ENCODE data around the gene DUSP5. TPM values are rescaled to one million over a fixed set of nuclear protein-coding genes. Genes with fewer than 3 reads are reported as not detected.

Gene DUSP5
- total RNA-seq, 1 donor = 64.2 TPM

DNA sequence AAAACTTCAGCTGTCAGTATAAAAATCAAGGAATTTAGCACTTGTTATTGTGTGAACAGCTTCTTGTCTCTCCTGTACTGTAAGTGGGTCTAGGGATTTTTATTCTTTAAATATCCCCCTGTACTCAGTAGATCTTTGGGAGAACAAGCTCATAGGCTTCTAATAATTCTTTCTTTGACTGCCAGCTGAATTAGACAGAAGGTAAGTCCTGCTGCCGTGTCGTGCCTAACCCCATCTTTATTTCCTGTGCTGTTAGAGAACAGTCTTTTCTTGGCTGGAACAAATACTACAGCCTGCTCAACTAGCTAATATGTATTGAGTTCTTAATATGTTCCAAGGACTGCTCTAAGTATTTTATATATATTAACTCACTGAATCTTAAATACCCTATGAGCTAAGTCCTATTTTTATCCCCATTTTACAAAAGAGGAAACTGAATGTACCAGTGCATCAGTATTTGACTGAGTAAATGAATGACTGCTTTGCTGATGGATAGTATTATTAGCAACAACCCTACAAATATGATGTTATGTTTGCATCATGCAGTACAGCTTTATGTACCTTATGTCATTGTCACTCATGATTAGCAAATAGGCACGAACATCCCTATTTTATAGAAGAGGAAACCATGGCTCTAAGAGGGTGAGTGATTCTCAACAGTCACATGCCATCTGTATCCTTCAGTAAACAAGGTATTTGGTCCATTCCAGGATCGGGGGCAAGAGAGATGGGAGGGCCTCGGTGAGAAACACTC, 5.5 kb upstream of the DUSP5 start:
- no peak overlapping the region for H3K4me3 ChIP-seq (ENCODE audit: low read length)
- H3K4me1 ChIP-seq (ENCODE audit: insufficient read depth, low read length) = peaks cover 16% of the 10 kb centered on the region
- H3K9me3 ChIP-seq (ENCODE audit: low read depth, low read length) = no peaks in the 10 kb centered on the region
- peaks cover 16% of the 10 kb centered on the region for H3K27me3 ChIP-seq (ENCODE audit: insufficient read depth, low read length)

GRCh38 chr10:110493832-110494426, 3.8 kb upstream of the DUSP5 start:
- peaks cover 24% of the 10 kb centered on the region for H3K4me1 ChIP-seq (ENCODE audit: insufficient read depth, low read length)
- no peaks in the 10 kb centered on the region for H3K9me3 ChIP-seq (ENCODE audit: low read depth, low read length)
- H3K4me3 ChIP-seq (ENCODE audit: low read length) = no peak overlapping the region
- peaks cover 15% of the 10 kb centered on the region for H3K27me3 ChIP-seq (ENCODE audit: insufficient read depth, low read length)

GRCh38 chr10:110494532-110494931, 3.2 kb upstream of the DUSP5 start:
- H3K4me3 ChIP-seq (ENCODE audit: low read length) = no peak overlapping the region
- H3K9me3 ChIP-seq (ENCODE audit: low read depth, low read length) = no peaks in the 10 kb centered on the region
- peaks cover 30% of the 10 kb centered on the region for H3K4me1 ChIP-seq (ENCODE audit: insufficient read depth, low read length)

DNA sequence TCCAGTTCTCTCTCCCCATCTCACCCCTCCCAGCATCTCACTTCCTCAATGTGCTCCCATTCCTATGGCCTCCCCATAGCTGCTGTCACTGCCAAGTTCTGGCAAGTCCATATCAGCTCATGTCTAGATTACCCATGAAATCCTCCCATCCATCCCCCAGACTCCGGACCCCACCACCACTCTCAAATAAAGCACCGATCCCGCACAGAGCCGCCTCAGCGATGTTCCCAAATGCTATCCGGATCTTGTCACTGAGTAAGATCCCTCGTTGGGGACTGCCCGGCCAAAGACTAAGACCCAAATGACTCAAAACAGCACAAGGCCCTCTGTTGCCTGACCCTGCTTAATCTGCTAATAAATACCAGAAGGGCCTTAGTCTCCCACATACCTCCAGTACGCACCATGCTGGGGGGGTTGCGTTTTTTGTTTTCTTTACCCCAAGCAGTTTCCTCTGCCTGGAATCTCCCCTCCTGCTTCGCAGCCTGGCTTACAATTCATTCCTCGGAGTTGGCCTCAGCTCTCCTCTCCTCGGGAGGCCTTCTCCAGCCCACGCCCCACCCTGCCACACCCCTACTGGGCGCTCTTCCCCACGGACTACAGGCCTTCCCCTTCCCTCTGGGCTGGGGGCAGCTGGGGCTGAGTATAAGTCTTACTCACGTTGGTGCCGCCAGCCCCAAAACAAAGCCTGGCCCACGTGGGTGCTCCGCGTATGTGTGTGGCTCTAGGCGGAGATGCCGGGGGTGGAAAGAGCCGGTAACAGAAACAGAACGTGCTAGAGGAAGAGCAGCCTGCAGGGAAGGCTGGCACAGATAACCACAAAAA, 1.8 kb upstream of the DUSP5 start:
- Histone ChIP-seq H3K9me3 (ENCODE audit: low read depth, low read length) (no peaks in the 10 kb centered on the region), H3K4me1 (ENCODE audit: insufficient read depth, low read length) (peaks cover 39% of the 10 kb centered on the region), H3K4me3 (ENCODE audit: low read length) (no peak overlapping the region), H3K27me3 (ENCODE audit: insufficient read depth, low read length) (peaks cover 23% of the 10 kb centered on the region)

More at GRCh38 chr10:110494532-110494931, 3.2 kb upstream of the DUSP5 start:
- peaks cover 16% of the 10 kb centered on the region for H3K27me3 ChIP-seq (ENCODE audit: insufficient read depth, low read length)

- H3K27me3 ChIP-seq (ENCODE audit: insufficient read depth, low read length) = peaks cover 23% of the 10 kb centered on the region
- peak overlapping the region; percentile 65 for H3K4me3 ChIP-seq (ENCODE audit: low read length)
- no peaks in the 10 kb centered on the region for H3K9me3 ChIP-seq (ENCODE audit: low read depth, low read length)
- peaks cover 48% of the 10 kb centered on the region for H3K4me1 ChIP-seq (ENCODE audit: insufficient read depth, low read length)
These were observed 912 bp upstream of the DUSP5 start for GRCh38 chr10:110496553-110497437.

DNA sequence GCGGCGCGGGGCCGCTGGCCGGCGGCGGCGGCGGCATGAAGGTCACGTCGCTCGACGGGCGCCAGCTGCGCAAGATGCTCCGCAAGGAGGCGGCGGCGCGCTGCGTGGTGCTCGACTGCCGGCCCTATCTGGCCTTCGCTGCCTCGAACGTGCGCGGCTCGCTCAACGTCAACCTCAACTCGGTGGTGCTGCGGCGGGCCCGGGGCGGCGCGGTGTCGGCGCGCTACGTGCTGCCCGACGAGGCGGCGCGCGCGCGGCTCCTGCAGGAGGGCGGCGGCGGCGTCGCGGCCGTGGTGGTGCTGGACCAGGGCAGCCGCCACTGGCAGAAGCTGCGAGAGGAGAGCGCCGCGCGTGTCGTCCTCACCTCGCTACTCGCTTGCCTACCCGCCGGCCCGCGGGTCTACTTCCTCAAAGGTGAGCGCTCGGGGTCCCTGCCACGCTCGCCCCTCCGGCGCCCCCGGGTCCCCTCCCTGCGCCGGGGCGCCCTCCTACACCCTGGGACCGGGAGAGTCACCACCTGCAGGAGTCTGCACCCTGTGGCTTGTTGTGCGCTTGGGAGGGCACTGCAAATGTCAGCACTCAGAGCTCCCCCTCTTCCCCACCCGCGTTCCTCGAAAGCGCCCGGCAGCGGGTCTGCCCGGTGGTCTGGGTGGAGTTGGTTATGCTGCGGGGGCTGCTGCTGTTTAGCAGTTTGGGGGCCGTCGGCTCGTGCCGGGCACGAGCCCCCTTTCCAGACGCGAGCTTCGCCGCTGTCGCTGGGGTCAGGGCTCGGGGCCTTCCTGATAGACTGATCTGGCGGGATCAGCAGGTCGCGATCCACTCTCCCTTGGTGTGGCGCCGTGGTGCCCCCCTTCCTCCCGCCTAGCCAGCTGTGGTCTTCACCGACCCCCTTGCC, 627 bp downstream of the DUSP5 start:
- H3K4me3 ChIP-seq (ENCODE audit: low read length) = peak overlapping the region; percentile 65
- no peaks in the 10 kb centered on the region for H3K9me3 ChIP-seq (ENCODE audit: low read depth, low read length)
- H3K4me1 ChIP-seq (ENCODE audit: insufficient read depth, low read length) = peaks cover 63% of the 10 kb centered on the region
- H3K27me3 ChIP-seq (ENCODE audit: insufficient read depth, low read length) = peaks cover 23% of the 10 kb centered on the region

DNA sequence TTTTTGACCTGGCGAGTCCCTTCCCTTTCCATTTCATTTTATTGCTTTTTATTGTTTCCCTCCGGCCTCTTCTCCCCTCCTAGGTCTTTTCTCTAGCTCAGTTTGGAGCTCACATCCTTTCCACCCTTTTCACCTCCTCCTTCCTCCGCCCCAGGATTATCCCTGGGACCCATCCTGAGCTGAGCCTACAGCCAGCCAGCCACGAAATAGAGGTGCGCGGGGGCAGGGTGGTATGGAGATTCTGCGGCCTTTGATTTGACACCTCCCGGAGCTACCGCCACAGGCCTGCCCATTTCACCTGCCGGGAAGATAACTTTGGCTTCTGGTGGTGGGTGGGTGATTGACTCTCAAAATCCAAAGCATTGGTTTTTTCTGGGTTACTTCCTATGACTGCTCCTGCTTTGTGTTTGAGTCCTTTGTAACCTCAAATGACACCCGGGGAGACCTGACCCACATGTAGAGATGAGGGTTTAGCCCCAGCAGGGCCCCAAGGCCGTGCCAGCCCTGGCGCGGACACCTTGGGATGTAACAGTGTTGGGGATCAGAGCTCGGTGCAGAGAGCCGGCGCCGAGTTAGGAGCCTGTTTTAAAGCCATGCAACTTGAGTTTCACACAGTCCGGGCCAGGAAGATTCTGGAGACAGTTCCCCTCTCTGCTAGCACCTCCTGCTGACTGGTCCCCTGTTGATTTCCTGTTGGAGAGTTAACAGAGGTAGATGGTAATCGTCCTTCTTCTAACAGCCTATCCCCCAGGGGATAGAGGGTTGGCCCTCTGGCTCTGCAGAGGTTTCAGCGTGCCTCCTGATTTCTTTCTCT, 1.5 kb downstream of the DUSP5 start:
- Histone ChIP-seq H3K27me3 (ENCODE audit: insufficient read depth, low read length) (peaks cover 23% of the 10 kb centered on the region), H3K9me3 (ENCODE audit: low read depth, low read length) (no peaks in the 10 kb centered on the region), H3K4me1 (ENCODE audit: insufficient read depth, low read length) (peaks cover 71% of the 10 kb centered on the region), H3K4me3 (ENCODE audit: low read length) (peak overlapping the region; percentile 65)

DNA sequence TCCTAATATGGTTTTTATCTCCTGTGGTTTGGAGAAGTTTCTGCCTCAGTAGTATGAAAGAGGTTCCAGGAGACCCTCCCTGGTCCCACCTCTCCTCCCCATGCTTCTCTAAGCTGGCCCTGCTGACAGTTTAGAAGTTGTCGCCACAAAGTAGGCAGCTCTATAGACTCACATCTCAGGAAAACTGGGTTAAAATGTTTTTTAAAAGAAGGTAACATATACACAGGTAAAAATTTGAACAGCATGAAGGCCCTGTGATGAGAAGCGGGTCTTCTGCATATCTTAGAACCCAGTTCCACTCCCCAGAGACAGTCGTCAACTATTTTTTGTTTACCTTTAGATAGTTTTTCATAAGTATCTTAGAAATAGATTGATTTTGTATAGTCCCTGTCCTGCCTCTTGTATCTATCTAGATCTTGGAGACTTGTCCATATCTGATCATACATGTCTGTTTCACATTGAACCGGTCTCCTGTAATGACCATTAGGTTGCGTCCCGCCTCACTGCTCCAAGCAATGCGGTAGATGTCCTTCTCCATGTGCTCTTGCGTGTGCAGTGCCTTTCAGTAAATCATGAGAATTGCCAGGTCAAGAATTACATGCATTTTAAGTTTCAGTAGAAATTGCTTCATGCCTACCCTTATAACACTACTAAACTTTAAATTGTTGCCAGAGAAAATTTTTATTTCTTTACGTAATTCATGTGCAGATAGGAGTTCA, 2.2 kb downstream of the DUSP5 start:
- peaks cover 23% of the 10 kb centered on the region for H3K27me3 ChIP-seq (ENCODE audit: insufficient read depth, low read length)
- peaks cover 79% of the 10 kb centered on the region for H3K4me1 ChIP-seq (ENCODE audit: insufficient read depth, low read length)
- H3K4me3 ChIP-seq (ENCODE audit: low read length) = peak overlapping the region; percentile 65
- H3K9me3 ChIP-seq (ENCODE audit: low read depth, low read length) = no peaks in the 10 kb centered on the region

GRCh38 chr10:110500515-110500905, 2.8 kb downstream of the DUSP5 start:
- H3K4me1 ChIP-seq (ENCODE audit: insufficient read depth, low read length) = peaks cover 84% of the 10 kb centered on the region
- peaks cover 23% of the 10 kb centered on the region for H3K27me3 ChIP-seq (ENCODE audit: insufficient read depth, low read length)
- no peak overlapping the region for H3K4me3 ChIP-seq (ENCODE audit: low read length)
- H3K9me3 ChIP-seq (ENCODE audit: low read depth, low read length) = no peaks in the 10 kb centered on the region

- Histone ChIP-seq H3K27me3 (ENCODE audit: insufficient read depth, low read length) (peaks cover 23% of the 10 kb centered on the region), H3K4me3 (ENCODE audit: low read length) (no peak overlapping the region), H3K4me1 (ENCODE audit: insufficient read depth, low read length) (peaks cover 81% of the 10 kb centered on the region), H3K9me3 (ENCODE audit: low read depth, low read length) (no peaks in the 10 kb centered on the region)
These were observed 3.6 kb downstream of the DUSP5 start for GRCh38 chr10:110501142-110501937.

DNA sequence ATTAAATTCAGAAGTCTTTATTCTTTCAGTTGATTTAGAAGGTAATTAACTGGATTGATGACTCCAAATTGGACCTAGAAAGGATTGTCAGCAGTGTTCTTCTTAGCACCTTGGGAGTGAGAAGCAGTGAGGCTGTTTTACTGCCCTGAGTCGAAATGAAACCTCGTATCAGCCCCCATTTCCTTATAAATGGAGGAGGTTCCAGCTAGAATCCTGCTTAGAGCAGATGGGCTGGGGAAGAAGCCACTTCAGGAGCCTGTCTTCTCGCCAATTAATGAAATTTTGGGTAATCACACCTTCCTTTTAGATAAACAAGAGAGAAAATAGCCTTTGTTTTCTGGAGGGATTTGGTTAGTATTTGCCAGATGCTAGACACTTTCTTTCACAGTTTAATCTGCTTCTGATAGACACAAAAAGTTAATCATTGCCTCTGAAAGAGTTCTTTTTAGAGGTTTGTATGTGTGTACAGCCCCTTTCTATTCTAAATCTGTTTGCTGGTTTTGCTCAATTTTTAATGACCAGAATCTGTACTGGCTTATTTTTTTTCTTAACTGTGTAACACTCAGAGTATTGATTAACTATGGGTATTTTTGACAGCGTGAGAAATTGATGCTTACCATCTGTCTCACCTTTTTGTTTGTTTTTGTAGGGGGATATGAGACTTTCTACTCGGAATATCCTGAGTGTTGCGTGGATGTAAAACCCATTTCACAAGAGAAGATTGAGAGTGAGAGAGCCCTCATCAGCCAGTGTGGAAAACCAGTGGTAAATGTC, 4.6 kb downstream of the DUSP5 start:
- no peaks in the 10 kb centered on the region for H3K9me3 ChIP-seq (ENCODE audit: low read depth, low read length)
- H3K4me3 ChIP-seq (ENCODE audit: low read length) = no peak overlapping the region
- H3K4me1 ChIP-seq (ENCODE audit: insufficient read depth, low read length) = peaks cover 72% of the 10 kb centered on the region

More for the DNA sequence above, 4.6 kb downstream of the DUSP5 start:
- peaks cover 18% of the 10 kb centered on the region for H3K27me3 ChIP-seq (ENCODE audit: insufficient read depth, low read length)

All from mononuclear cell (primary cell).